GM19324 (cell line): ENCODE data around the gene TSSK2.

ENCODE experiments used
- ATAC-seq: cut with Tn5 transposase; IDR thresholded peaks from one replicate; pipeline ENCODE4 v1.9.1; 2021; ENCODE audit warnings: mild to moderate bottlenecking, moderate library complexity; ENCODE audit not compliant: unreplicated experiment, low FRiP score

The TSSK2 gene

GRCh38 chr22:19122752-19123492, 8.2 kb upstream of the TSSK2 start:
- ATAC-seq = no peak

- no peak for ATAC-seq
Observed at GRCh38 chr22:19123936-19124335, 7.2 kb upstream of the TSSK2 start.

GRCh38 chr22:19124377-19124776, 6.7 kb upstream of the TSSK2 start:
- no peak for ATAC-seq

- ATAC-seq = no peak
Observed at GRCh38 chr22:19125011-19125410, 6.1 kb upstream of the TSSK2 start.

GRCh38 chr22:19125474-19126308, 5.4 kb upstream of the TSSK2 start:
- ATAC-seq = no peak

- no peak for ATAC-seq
Observed at GRCh38 chr22:19126309-19127273, 4.5 kb upstream of the TSSK2 start.

GRCh38 chr22:19127329-19128008, 3.6 kb upstream of the TSSK2 start:
- ATAC-seq = no peak

GRCh38 chr22:19128009-19128401, 3.1 kb upstream of the TSSK2 start:
- no peak for ATAC-seq

GRCh38 chr22:19128946-19129727, 2.0 kb upstream of the TSSK2 start:
- no peak for ATAC-seq

GRCh38 chr22:19129871-19130270, 1.2 kb upstream of the TSSK2 start:
- no peak for ATAC-seq

GRCh38 chr22:19131685-19132015, 542 bp downstream of the TSSK2 start:
- no peak for ATAC-seq

- no peak for ATAC-seq
Observed at GRCh38 chr22:19132153-19132552, 1.0 kb downstream of the TSSK2 start.

GRCh38 chr22:19132693-19133400, 1.7 kb downstream of the TSSK2 start:
- ATAC-seq = no peak

GRCh38 chr22:19133561-19133960, 2.5 kb downstream of the TSSK2 start:
- no peak for ATAC-seq

GRCh38 chr22:19134176-19134831, 3.2 kb downstream of the TSSK2 start:
- ATAC-seq = no peak

GRCh38 chr22:19134874-19135273, 3.8 kb downstream of the TSSK2 start:
- ATAC-seq = no peak

GRCh38 chr22:19136915-19137314, 5.8 kb downstream of the TSSK2 start:
- ATAC-seq = no peak
